Neural cell (in vitro differentiated cells): Measurements from ENCODE around the gene ANKRD62.

Source experiments
- TF ChIP-seq, protein P1 (sequence below): fragments of 450-650 bp; IDR thresholded peaks from 2 replicates; pipeline ENCODE4 v1.5.1; 2014; ENCODE audit warnings: antibody characterized with exemption, mild to moderate bottlenecking, moderate library complexity; ENCODE audit not compliant: poor library complexity, severe bottlenecking
- TF ChIP-seq, protein P2 (sequence below): IDR thresholded peaks from 2 replicates; pipeline ENCODE4 v1.6.1; 2012; ENCODE audit warnings: borderline replicate concordance

DNA sequence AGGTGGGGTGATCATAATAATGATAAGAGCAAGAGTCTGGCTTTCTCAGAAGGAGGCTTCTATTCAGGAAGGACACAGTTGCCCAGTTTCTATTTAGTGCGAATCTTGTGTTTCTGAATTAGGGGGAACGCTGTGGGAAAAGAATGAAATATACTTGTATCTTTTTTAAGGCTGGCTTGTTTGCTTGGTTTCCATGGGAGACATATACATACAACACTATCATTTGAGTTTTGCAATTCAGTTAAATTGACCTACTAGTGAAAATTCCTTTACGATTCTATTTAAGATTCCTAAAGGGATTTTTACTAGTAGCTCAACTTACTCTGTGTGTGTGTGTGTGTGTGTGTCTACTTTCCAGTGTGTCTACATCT is 24.7 kb upstream of the ANKRD62 start:
- TF ChIP-seq, protein P1, sequence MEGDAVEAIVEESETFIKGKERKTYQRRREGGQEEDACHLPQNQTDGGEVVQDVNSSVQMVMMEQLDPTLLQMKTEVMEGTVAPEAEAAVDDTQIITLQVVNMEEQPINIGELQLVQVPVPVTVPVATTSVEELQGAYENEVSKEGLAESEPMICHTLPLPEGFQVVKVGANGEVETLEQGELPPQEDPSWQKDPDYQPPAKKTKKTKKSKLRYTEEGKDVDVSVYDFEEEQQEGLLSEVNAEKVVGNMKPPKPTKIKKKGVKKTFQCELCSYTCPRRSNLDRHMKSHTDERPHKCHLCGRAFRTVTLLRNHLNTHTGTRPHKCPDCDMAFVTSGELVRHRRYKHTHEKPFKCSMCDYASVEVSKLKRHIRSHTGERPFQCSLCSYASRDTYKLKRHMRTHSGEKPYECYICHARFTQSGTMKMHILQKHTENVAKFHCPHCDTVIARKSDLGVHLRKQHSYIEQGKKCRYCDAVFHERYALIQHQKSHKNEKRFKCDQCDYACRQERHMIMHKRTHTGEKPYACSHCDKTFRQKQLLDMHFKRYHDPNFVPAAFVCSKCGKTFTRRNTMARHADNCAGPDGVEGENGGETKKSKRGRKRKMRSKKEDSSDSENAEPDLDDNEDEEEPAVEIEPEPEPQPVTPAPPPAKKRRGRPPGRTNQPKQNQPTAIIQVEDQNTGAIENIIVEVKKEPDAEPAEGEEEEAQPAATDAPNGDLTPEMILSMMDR = no peak
- TF ChIP-seq, protein P2, sequence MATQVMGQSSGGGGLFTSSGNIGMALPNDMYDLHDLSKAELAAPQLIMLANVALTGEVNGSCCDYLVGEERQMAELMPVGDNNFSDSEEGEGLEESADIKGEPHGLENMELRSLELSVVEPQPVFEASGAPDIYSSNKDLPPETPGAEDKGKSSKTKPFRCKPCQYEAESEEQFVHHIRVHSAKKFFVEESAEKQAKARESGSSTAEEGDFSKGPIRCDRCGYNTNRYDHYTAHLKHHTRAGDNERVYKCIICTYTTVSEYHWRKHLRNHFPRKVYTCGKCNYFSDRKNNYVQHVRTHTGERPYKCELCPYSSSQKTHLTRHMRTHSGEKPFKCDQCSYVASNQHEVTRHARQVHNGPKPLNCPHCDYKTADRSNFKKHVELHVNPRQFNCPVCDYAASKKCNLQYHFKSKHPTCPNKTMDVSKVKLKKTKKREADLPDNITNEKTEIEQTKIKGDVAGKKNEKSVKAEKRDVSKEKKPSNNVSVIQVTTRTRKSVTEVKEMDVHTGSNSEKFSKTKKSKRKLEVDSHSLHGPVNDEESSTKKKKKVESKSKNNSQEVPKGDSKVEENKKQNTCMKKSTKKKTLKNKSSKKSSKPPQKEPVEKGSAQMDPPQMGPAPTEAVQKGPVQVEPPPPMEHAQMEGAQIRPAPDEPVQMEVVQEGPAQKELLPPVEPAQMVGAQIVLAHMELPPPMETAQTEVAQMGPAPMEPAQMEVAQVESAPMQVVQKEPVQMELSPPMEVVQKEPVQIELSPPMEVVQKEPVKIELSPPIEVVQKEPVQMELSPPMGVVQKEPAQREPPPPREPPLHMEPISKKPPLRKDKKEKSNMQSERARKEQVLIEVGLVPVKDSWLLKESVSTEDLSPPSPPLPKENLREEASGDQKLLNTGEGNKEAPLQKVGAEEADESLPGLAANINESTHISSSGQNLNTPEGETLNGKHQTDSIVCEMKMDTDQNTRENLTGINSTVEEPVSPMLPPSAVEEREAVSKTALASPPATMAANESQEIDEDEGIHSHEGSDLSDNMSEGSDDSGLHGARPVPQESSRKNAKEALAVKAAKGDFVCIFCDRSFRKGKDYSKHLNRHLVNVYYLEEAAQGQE = no peak
